Lower lobe of right lung (tissue), 2 donors: Measurements from ENCODE around the gene USP5. TPM values are rescaled to one million over a fixed set of nuclear protein-coding genes. Genes with fewer than 3 reads are reported as not detected.
A peak's percentile ranks its signal among the peaks of the same experiment; 100 is the strongest.

ENCODE experiments used
- ATAC-seq, 2 donors: fragments of 200-7000 bp; cut with Tn5 transposase; one replicate each; pipeline ENCODE4 v1.9.1; 2020 to 2022; ENCODE audit warnings: mild to moderate bottlenecking in 2 of 2, moderate library complexity in 2 of 2
- DNase-seq: peaks from one replicate; pipeline ENCODE4 v3.0.0-alpha.2; 2020
- H3K27ac ChIP-seq: fragments of 200-600 bp; one replicate; pipeline ENCODE4 v1.8.0; 2022
- H3K27me3 ChIP-seq: fragments of 200-600 bp; one replicate; pipeline ENCODE4 v1.8.0; 2022; ENCODE audit warnings: low read depth
- H3K36me3 ChIP-seq: fragments of 200-600 bp; one replicate; pipeline ENCODE4 v1.8.0; 2022; ENCODE audit warnings: mild to moderate bottlenecking
- H3K4me1 ChIP-seq: fragments of 200-600 bp; one replicate; pipeline ENCODE4 v1.8.0; 2022
- H3K4me3 ChIP-seq: fragments of 200-600 bp; one replicate; pipeline ENCODE4 v1.8.0; 2022; ENCODE audit warnings: mild to moderate bottlenecking
- H3K9me3 ChIP-seq: fragments of 200-600 bp; one replicate; pipeline ENCODE4 v1.8.0; 2022
- intact Hi-C: fragments of 100-400 bp; cut with DNase I; formaldehyde crosslinking; loops from one replicate; pipeline ENCODE4 v1.11.0; 2022
- total RNA-seq: library from RNA; stranded (reverse); fragmentation: NEBNext Ultra II Directional; extraction: Animal tissue kit (Norgen Biotek cat#: 25700); gene quantifications from one replicate; pipeline ENCODE4 v1.2.1, GENCODE V29; 2021
- TF ChIP-seq, protein P1 (sequence below): fragments of 200-600 bp; IDR thresholded peaks from one replicate; pipeline ENCODE4 v1.8.0; 2022; ENCODE audit warnings: antibody characterized with exemption, mild to moderate bottlenecking
- donor health status: DM: no; HTN: yes; CAD: no; lungs with severe emphysema.

The USP5 gene
- total RNA-seq, 1 donor from 2014 or later = 58.6 TPM

GRCh38 chr12:6850796-6851152, 1.2 kb upstream of the USP5 start:
- intact Hi-C loops = no loop called here
- ATAC-seq = no peak
- H3K4me3 ChIP-seq = peak overlapping the region; percentile 86

GRCh38 chr12:6851153-6851920, 613 bp upstream of the USP5 start, which contains the start of gene CDCA3:
CDCA3 (minus strand) TSS chr12:6851286; CDS start chr12:6850952, 334 bp downstream.
- ATAC-seq (peak; percentile 89), DNase-seq (peak; percentile 96)
- H3K36me3 ChIP-seq = peaks cover 13% of the 10 kb centered on the region
- TF ChIP-seq, protein P1, sequence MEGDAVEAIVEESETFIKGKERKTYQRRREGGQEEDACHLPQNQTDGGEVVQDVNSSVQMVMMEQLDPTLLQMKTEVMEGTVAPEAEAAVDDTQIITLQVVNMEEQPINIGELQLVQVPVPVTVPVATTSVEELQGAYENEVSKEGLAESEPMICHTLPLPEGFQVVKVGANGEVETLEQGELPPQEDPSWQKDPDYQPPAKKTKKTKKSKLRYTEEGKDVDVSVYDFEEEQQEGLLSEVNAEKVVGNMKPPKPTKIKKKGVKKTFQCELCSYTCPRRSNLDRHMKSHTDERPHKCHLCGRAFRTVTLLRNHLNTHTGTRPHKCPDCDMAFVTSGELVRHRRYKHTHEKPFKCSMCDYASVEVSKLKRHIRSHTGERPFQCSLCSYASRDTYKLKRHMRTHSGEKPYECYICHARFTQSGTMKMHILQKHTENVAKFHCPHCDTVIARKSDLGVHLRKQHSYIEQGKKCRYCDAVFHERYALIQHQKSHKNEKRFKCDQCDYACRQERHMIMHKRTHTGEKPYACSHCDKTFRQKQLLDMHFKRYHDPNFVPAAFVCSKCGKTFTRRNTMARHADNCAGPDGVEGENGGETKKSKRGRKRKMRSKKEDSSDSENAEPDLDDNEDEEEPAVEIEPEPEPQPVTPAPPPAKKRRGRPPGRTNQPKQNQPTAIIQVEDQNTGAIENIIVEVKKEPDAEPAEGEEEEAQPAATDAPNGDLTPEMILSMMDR = no peak
- no peaks in the 10 kb centered on the region for H3K9me3 ChIP-seq
- H3K4me1 ChIP-seq = peaks cover 12% of the 10 kb centered on the region
- no peaks in the 10 kb centered on the region for H3K27me3 ChIP-seq
- H3K27ac ChIP-seq = peak within 1 kb of the TSS; percentile 96
- intact Hi-C loops = no loop called here
- H3K4me3 ChIP-seq = peak within 1 kb of the TSS; percentile 86

More at GRCh38 chr12:6850796-6851152, 1.2 kb upstream of the USP5 start:
- Histone ChIP-seq H3K27me3 (no peaks in the 10 kb centered on the region), H3K4me1 (peaks cover 12% of the 10 kb centered on the region), H3K9me3 (no peaks in the 10 kb centered on the region), H3K36me3 (peaks cover 8% of the 10 kb centered on the region), H3K27ac (no peak overlapping the region)
- TF ChIP-seq, protein P1 = no peak
- no peak for DNase-seq

GRCh38 chr12:6852651-6853354, 853 bp downstream of the USP5 start:
- intact Hi-C loops = no loop called here
- Histone ChIP-seq H3K4me1 (peaks cover 12% of the 10 kb centered on the region), H3K36me3 (peaks cover 28% of the 10 kb centered on the region), H3K27me3 (no peaks in the 10 kb centered on the region), H3K4me3 (peak overlapping the region; percentile 86), H3K9me3 (no peaks in the 10 kb centered on the region), H3K27ac (peak overlapping the region; percentile 29)
- ATAC-seq = no peak
- no peak for DNase-seq
- TF ChIP-seq, protein P1 = no peak

DNA sequence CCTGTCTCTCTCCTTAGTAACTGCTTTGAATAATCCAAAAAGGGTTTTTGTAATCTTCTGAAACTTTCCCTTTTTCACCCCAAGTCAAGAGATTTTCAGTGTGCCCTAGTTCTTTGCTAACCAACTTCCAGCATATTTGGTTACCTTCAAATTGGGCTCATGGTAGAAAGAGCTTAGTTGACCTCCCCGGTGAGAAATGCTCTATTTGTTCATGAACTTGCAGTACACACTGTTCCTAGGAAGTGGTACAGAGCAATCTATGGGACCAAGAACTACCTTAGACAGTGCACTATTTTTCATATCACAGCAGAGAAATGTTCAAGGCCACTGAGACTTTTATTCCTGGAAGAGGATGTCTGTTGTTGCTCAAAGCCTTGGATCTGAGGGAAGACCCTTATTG, 1.7 kb downstream of the USP5 start:
- intact Hi-C loops = no loop called here
- Histone ChIP-seq H3K4me1 (peaks cover 12% of the 10 kb centered on the region), H3K27me3 (no peaks in the 10 kb centered on the region), H3K4me3 (no peak overlapping the region), H3K36me3 (peaks cover 36% of the 10 kb centered on the region), H3K27ac (no peak overlapping the region), H3K9me3 (no peaks in the 10 kb centered on the region)
- ATAC-seq = no peak
- no peak for DNase-seq
- TF ChIP-seq, protein P1 = no peak

DNA sequence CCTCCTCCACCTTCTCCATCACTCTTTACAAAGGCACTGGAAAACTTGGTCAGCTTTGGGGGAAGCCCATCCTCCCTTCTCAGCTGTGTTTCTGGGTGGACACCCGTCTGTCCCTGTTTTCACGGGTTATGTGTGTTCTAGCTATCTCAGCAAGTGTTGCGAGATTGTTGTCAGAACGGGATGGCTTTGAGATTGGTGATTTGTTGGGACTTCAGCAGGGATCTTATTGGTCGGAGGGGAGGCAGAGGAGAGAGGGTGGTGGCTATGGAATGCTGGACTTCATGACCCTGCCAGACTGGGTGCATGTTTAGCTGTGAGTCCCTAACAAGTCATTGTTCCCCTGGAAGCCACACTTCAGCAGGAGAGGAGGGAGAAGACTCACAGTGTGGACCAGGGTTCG, 2.1 kb downstream of the USP5 start:
- H3K4me3 ChIP-seq = no peak overlapping the region
- DNase-seq (no peak), ATAC-seq (no peak)
- intact Hi-C loops = no loop called here
- no peak overlapping the region for H3K27ac ChIP-seq
- H3K27me3 ChIP-seq = no peaks in the 10 kb centered on the region
- H3K36me3 ChIP-seq = peaks cover 40% of the 10 kb centered on the region
- H3K4me1 ChIP-seq = peaks cover 12% of the 10 kb centered on the region
- TF ChIP-seq, protein P1 = no peak
- no peaks in the 10 kb centered on the region for H3K9me3 ChIP-seq
